ENCODE measurements around the gene EPG5. TPM values are rescaled to one million over a fixed set of nuclear protein-coding genes. Genes with fewer than 3 reads are reported as not detected.
"Not testable (repeated sequence)": the region's sequence is repeated elsewhere in the genome, so short reads cannot be mapped to it uniquely, and the experiment has no call there.

The EPG5 gene
- total RNA-seq, 1 donor from 2014 or later, result 23.3 TPM

- Mint-ChIP-seq H3K4me3 (ENCODE audit: unreplicated experiment) (no peak overlapping the region), H3K27ac (ENCODE audit: unreplicated experiment) (no peak overlapping the region), H3K4me1 (ENCODE audit: low read depth) (no peaks in the 10 kb centered on the region), H3K27me3 (ENCODE audit: low read depth) (no peaks in the 10 kb centered on the region), H3K36me3 (ENCODE audit: low read depth) (no peaks in the 10 kb centered on the region), H3K9me3 (ENCODE audit: low read depth) (peaks cover 6% of the 10 kb centered on the region)
- TF ChIP-seq CTCF (IDR thresholded peaks at IDR 0.05), result no peak
- no peak for DNase-seq (ENCODE audit: low spot score)
These were observed 146.1 kb downstream of the EPG5 start for GRCh38 chr18:45821026-45821425.

- Mint-ChIP-seq H3K27ac (ENCODE audit: unreplicated experiment) (no peak overlapping the region), H3K9me3 (ENCODE audit: low read depth) (peaks cover 6% of the 10 kb centered on the region), H3K36me3 (ENCODE audit: low read depth) (peaks cover 2% of the 10 kb centered on the region), H3K4me1 (ENCODE audit: low read depth) (no peaks in the 10 kb centered on the region), H3K4me3 (ENCODE audit: unreplicated experiment) (no peak overlapping the region), H3K27me3 (ENCODE audit: low read depth) (no peaks in the 10 kb centered on the region)
- no peak for TF ChIP-seq CTCF (IDR thresholded peaks at IDR 0.05)
- no peak for DNase-seq (ENCODE audit: low spot score)
These were observed 146.9 kb downstream of the EPG5 start for GRCh38 chr18:45820106-45820745.

- not testable (repeated sequence) for H3K4me1 Mint-ChIP-seq (ENCODE audit: low read depth); H3K4me3 Mint-ChIP-seq (ENCODE audit: unreplicated experiment); H3K27ac Mint-ChIP-seq (ENCODE audit: unreplicated experiment); DNase-seq (ENCODE audit: low spot score); H3K9me3 Mint-ChIP-seq (ENCODE audit: low read depth); H3K36me3 Mint-ChIP-seq (ENCODE audit: low read depth); H3K27me3 Mint-ChIP-seq (ENCODE audit: low read depth)
These were observed 148.4 kb downstream of the EPG5 start for GRCh38 chr18:45818765-45819164.

GRCh38 chr18:45817543-45817942 lies 149.6 kb downstream of the EPG5 start:
- peaks cover 6% of the 10 kb centered on the region for H3K9me3 Mint-ChIP-seq (ENCODE audit: low read depth)
- no peaks in the 10 kb centered on the region for H3K4me1 Mint-ChIP-seq (ENCODE audit: low read depth)
- no peak overlapping the region for H3K27ac Mint-ChIP-seq (ENCODE audit: unreplicated experiment)
- DNase-seq (ENCODE audit: low spot score), result no peak
- TF ChIP-seq CTCF (IDR thresholded peaks at IDR 0.05), result no peak
- no peaks in the 10 kb centered on the region for H3K27me3 Mint-ChIP-seq (ENCODE audit: low read depth)
- no peak overlapping the region for H3K4me3 Mint-ChIP-seq (ENCODE audit: unreplicated experiment)
- peaks cover 2% of the 10 kb centered on the region for H3K36me3 Mint-ChIP-seq (ENCODE audit: low read depth)

- H3K4me3 Mint-ChIP-seq (ENCODE audit: unreplicated experiment); H3K27ac Mint-ChIP-seq (ENCODE audit: unreplicated experiment); H3K9me3 Mint-ChIP-seq (ENCODE audit: low read depth); DNase-seq (ENCODE audit: low spot score); H3K27me3 Mint-ChIP-seq (ENCODE audit: low read depth); H3K4me1 Mint-ChIP-seq (ENCODE audit: low read depth); H3K36me3 Mint-ChIP-seq (ENCODE audit: low read depth): not testable (repeated sequence)
These were observed 152.4 kb downstream of the EPG5 start for GRCh38 chr18:45814733-45815132.

GRCh38 chr18:45807144-45807543 lies 160.0 kb downstream of the EPG5 start:
- Mint-ChIP-seq H3K27ac (ENCODE audit: unreplicated experiment) (peak overlapping the region; percentile 64), H3K4me1 (ENCODE audit: low read depth) (peaks cover 32% of the 10 kb centered on the region), H3K9me3 (ENCODE audit: low read depth) (peaks cover 18% of the 10 kb centered on the region)
- peak; percentile 31 for TF ChIP-seq CTCF (IDR thresholded peaks at IDR 0.05)
- not testable (repeated sequence) for DNase-seq (ENCODE audit: low spot score); H3K27me3 Mint-ChIP-seq (ENCODE audit: low read depth); H3K36me3 Mint-ChIP-seq (ENCODE audit: low read depth); H3K4me3 Mint-ChIP-seq (ENCODE audit: unreplicated experiment)

Data from chondrocyte (in vitro differentiated cells).